Measurements from ENCODE around the gene TST.
A peak's percentile ranks its signal among the peaks of the same experiment; 100 is the strongest.

Gene TST

GRCh38 chr22:36977947-36978660 lies 41.1 kb downstream of the TST start:
- TF ChIP-seq, protein P1, sequence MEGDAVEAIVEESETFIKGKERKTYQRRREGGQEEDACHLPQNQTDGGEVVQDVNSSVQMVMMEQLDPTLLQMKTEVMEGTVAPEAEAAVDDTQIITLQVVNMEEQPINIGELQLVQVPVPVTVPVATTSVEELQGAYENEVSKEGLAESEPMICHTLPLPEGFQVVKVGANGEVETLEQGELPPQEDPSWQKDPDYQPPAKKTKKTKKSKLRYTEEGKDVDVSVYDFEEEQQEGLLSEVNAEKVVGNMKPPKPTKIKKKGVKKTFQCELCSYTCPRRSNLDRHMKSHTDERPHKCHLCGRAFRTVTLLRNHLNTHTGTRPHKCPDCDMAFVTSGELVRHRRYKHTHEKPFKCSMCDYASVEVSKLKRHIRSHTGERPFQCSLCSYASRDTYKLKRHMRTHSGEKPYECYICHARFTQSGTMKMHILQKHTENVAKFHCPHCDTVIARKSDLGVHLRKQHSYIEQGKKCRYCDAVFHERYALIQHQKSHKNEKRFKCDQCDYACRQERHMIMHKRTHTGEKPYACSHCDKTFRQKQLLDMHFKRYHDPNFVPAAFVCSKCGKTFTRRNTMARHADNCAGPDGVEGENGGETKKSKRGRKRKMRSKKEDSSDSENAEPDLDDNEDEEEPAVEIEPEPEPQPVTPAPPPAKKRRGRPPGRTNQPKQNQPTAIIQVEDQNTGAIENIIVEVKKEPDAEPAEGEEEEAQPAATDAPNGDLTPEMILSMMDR (IDR thresholded peaks at IDR 0.05; ENCODE audit: low read depth, low read length) = peak; percentile 83
- Histone ChIP-seq H3K27me3 (ENCODE audit: insufficient read depth, low read depth, severe bottlenecking) (peaks cover 46% of the 10 kb centered on the region), H3K36me3 (no peaks in the 10 kb centered on the region), H3K27ac (no peak overlapping the region), H3K4me3 (ENCODE audit: low read depth, low read length) (peak overlapping the region; percentile 48), H3K9me3 (ENCODE audit: severe bottlenecking) (no peaks in the 10 kb centered on the region)
- DNase-seq = peak; percentile 89

DNA sequence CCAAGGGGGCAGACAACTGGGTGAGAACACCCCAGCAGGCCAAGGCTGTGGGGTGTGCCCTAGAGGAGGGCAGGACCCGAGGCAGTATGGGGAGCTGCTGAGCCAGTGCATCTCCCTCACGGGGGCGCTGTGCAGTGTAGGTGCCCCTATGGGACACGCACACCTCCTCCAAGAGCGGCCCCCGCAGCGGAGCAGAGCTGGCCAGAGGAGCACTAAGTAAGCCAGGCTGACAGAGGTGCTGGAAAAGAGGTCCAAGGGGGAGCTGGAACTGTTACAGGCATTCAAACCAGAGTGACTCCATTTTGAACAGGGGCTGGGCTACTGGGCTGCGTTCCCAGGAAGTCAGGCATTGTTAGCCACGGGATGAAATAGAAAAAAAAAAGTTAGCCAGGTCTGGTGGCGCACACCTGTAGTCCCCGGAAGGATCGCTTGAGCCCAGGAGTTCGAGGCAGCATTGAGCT lies 41.8 kb downstream of the TST start:
- Histone ChIP-seq H3K4me3 (ENCODE audit: low read depth, low read length) (peak overlapping the region; percentile 48), H3K27me3 (ENCODE audit: insufficient read depth, low read depth, severe bottlenecking) (peaks cover 53% of the 10 kb centered on the region), H3K27ac (no peak overlapping the region), H3K36me3 (no peaks in the 10 kb centered on the region), H3K9me3 (ENCODE audit: severe bottlenecking) (no peaks in the 10 kb centered on the region)
- TF ChIP-seq, protein P1 (IDR thresholded peaks at IDR 0.05; ENCODE audit: low read depth, low read length) = peak; percentile 92
- DNase-seq = peak; percentile 90

GRCh38 chr22:36976606-36977005 lies 42.6 kb downstream of the TST start:
- H3K4me3 ChIP-seq (ENCODE audit: low read depth, low read length) = no peak overlapping the region
- TF ChIP-seq, protein P1 (IDR thresholded peaks at IDR 0.05; ENCODE audit: low read depth, low read length) = no peak
- H3K9me3 ChIP-seq (ENCODE audit: severe bottlenecking) = no peaks in the 10 kb centered on the region
- DNase-seq = no peak
- peaks cover 61% of the 10 kb centered on the region for H3K27me3 ChIP-seq (ENCODE audit: insufficient read depth, low read depth, severe bottlenecking)
- H3K36me3 ChIP-seq = no peaks in the 10 kb centered on the region
- no peak overlapping the region for H3K27ac ChIP-seq

DNA sequence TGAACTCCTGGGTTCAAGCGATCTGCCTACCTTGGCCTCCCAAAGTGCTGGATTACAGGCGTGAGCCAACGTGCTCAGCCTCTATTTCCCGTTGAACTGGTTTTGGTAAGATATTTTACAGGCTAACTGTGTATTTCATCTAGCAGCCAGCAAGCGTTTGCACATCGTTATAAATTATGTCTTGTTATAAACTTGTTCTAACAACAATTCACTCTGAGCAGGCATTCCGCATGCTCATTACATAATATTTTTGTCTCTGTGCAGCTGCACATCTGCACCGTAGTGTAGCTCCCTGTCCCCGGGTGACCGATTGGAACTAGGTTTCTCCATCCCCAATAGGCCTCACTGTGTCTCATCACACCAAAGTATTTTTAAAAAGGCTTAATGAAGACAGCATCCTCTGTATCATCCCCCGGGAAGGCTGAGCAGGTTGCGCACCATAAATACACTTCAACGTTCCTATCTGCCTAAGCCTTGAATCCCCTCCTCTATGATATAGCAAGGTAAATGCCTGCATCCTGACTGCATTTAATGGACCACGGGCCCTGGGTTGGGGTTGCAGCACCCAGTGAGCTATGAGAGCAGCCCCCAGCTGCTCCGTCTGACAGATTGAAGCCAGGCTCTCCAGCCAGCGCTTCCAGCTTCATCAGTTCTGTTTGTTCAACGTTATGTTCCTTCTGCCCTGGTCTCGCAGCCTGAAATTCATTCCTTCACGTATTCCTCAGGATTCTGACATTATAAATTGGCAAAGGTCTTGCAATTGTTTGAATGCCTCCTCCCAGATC lies 47.7 kb downstream of the TST start:
- no peak overlapping the region for H3K27ac ChIP-seq

DNA sequence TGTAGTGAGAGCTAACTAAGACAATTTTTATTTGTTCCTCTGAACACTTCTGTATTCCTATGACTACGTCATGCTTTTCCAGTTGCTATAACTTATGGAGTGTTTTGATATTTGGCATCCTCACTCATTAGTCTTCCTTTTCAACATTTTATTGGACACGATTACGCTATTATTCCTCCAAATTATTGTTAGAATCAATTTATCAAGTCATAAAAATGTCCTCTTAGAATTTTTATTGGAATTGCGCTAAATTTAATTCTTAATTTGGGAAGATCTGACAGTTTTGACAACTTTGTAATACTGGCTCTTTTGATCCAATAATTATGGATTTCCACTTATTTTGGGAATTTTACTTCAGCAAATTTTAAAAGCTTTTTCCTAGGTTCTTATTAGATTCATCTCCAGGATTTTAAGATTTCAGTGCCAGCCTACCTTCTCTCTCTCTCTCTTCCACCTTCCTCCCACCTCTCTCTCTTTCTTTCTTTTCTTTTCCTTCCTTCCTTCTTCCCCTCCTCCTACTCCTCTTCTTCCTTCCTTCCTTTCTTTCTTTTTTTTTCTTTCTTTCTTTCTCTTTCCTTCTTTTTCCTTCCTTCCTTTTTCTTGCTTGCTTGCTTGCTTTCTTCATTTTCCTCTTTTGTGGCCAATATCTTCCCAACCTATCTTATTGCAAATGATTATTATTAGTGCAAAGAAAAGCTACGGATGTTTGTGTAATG lies 50.8 kb downstream of the TST start:
- TF ChIP-seq, protein P1 (IDR thresholded peaks at IDR 0.05; ENCODE audit: low read depth, low read length) = no peak
- peaks cover 68% of the 10 kb centered on the region for H3K27me3 ChIP-seq (ENCODE audit: insufficient read depth, low read depth, severe bottlenecking)
- no peak overlapping the region for H3K27ac ChIP-seq

More for the DNA sequence above, 47.7 kb downstream of the TST start:
- no peaks in the 10 kb centered on the region for H3K36me3 ChIP-seq
- H3K27me3 ChIP-seq (ENCODE audit: insufficient read depth, low read depth, severe bottlenecking) = peaks cover 80% of the 10 kb centered on the region
- no peaks in the 10 kb centered on the region for H3K9me3 ChIP-seq (ENCODE audit: severe bottlenecking)
- TF ChIP-seq, protein P1 (IDR thresholded peaks at IDR 0.05; ENCODE audit: low read depth, low read length) = no peak
- DNase-seq = no peak
- H3K4me3 ChIP-seq (ENCODE audit: low read depth, low read length) = no peak overlapping the region

More for the DNA sequence above, 50.8 kb downstream of the TST start:
- no peaks in the 10 kb centered on the region for H3K36me3 ChIP-seq
- no peaks in the 10 kb centered on the region for H3K9me3 ChIP-seq (ENCODE audit: severe bottlenecking)
- no peak for DNase-seq
- H3K4me3 ChIP-seq (ENCODE audit: low read depth, low read length) = no peak overlapping the region
